Natural killer cell (primary cell): ENCODE measurements around the gene TMEM106A. TPM values are rescaled to one million over a fixed set of nuclear protein-coding genes. Genes with fewer than 3 reads are reported as not detected.

ENCODE experiments used
- ATAC-seq, 3 donors: fragments of 150-1000 bp in 2 of 3; fragments of 200-7000 bp in 1 of 3; cut with Tn5 transposase; 1 replicate in 1 of 3; 2 replicates in 2 of 3; pipeline ENCODE4 v1.10.0; 2021; ENCODE audit warnings: mild to moderate bottlenecking in 2 of 3, moderate library complexity in 2 of 3
- DNase-seq, 2 donors: peaks; one replicate each; pipeline versions ENCODE4 v3.0.0 to v3.0.0-alpha.2; 2013 to 2021; ENCODE audit warnings: mixed read lengths in 1 of 2
- H3K27ac ChIP-seq: one replicate; pipeline ENCODE4 v1.5.1; 2013; ENCODE audit warnings: mild to moderate bottlenecking, low read length
- H3K27me3 ChIP-seq: one replicate; pipeline ENCODE4 v1.6.1; 2013; ENCODE audit warnings: low read length; ENCODE audit not compliant: control insufficient read depth, insufficient read depth
- H3K36me3 ChIP-seq: one replicate; pipeline ENCODE4 v1.6.1; 2013; ENCODE audit warnings: low read length; ENCODE audit not compliant: control insufficient read depth, insufficient read depth
- H3K4me1 ChIP-seq: one replicate; pipeline ENCODE4 v1.6.1; 2013; ENCODE audit warnings: low read length; ENCODE audit not compliant: control insufficient read depth, insufficient read depth
- H3K4me3 ChIP-seq: one replicate; pipeline ENCODE4 v1.5.1; 2013; ENCODE audit warnings: low read length
- H3K9me3 ChIP-seq: one replicate; pipeline ENCODE4 v1.6.1; 2013; ENCODE audit warnings: low read length; ENCODE audit not compliant: control insufficient read depth, insufficient read depth
- H3K27ac Mint-ChIP-seq, 2 donors: one replicate each; pipeline ENCODE4 v1.8.0; 2022; ENCODE audit warnings: mild to moderate bottlenecking in 2 of 2, mixed read lengths in 2 of 2, moderate library complexity in 1 of 2
- H3K27me3 Mint-ChIP-seq, 2 donors: one replicate each; pipeline ENCODE4 v1.8.0; 2022; ENCODE audit warnings: low read depth in 2 of 2, mixed read lengths in 2 of 2
- H3K36me3 Mint-ChIP-seq: one replicate; pipeline ENCODE4 v1.8.0; 2022; ENCODE audit warnings: mixed read lengths
- H3K4me1 Mint-ChIP-seq, 2 donors: one replicate each; pipeline ENCODE4 v1.8.0; 2022; ENCODE audit warnings: mixed read lengths in 2 of 2
- H3K4me3 Mint-ChIP-seq: one replicate; pipeline ENCODE4 v1.8.0; 2022; ENCODE audit warnings: mild to moderate bottlenecking, moderate library complexity, mixed read lengths
- H3K9me3 Mint-ChIP-seq, 2 donors: one replicate each; pipeline ENCODE4 v1.8.0; 2022; ENCODE audit warnings: mixed read lengths in 2 of 2
- WGBS: methylation state at CpG from one replicate; pipeline ENCODE4 v1.1.7; 2013; ENCODE audit warnings: missing lambda C conversion rate; ENCODE audit not compliant: insufficient coverage; 5-methylcytosine and 5-hydroxymethylcytosine counted together
- intact Hi-C: fragments of 100-400 bp; cut with micrococcal nuclease; formaldehyde crosslinking; loops from one replicate; pipeline ENCODE4 v1.14.2; 2022
- total RNA-seq, 4 donors: library from RNA; stranded (reverse); fragments of 120-200 nt in 1 of 4; gene quantifications; one replicate each; pipeline versions ENCODE4 v1.2.3 to v1.2.4, GENCODE V29; 2013 to 2022
- TF ChIP-seq, protein P1 (sequence below): fragments of 200-600 bp; IDR thresholded peaks from one replicate; pipeline ENCODE4 v1.8.0; 2022; ENCODE audit warnings: antibody characterized with exemption

TMEM106A gene
- total RNA-seq, 3 donors from 2014 or later (not counting 1 experiment from before 2014, with no cell fraction given): 22.0 to 27.4 (median 22.4) TPM

- no peak overlapping the region for H3K4me3 ChIP-seq
- no peaks in the 10 kb centered on the region for H3K27me3 Mint-ChIP-seq
- no peak for ATAC-seq
- no peaks in the 10 kb centered on the region for H3K9me3 Mint-ChIP-seq
- H3K27me3 ChIP-seq: no peaks in the 10 kb centered on the region
- H3K4me1 Mint-ChIP-seq: peaks cover 7 to 30% of the 10 kb centered on the region in 2 donors
- H3K27ac ChIP-seq: no peak overlapping the region
- WGBS: 93% methylated on average over 5 of the region's 8 CpGs
- no peak overlapping the region for H3K4me3 Mint-ChIP-seq
- peaks cover 23% of the 10 kb centered on the region for H3K36me3 ChIP-seq
- no peaks in the 10 kb centered on the region for H3K36me3 Mint-ChIP-seq
- peaks cover 9% of the 10 kb centered on the region for H3K4me1 ChIP-seq
- TF ChIP-seq, protein P1, sequence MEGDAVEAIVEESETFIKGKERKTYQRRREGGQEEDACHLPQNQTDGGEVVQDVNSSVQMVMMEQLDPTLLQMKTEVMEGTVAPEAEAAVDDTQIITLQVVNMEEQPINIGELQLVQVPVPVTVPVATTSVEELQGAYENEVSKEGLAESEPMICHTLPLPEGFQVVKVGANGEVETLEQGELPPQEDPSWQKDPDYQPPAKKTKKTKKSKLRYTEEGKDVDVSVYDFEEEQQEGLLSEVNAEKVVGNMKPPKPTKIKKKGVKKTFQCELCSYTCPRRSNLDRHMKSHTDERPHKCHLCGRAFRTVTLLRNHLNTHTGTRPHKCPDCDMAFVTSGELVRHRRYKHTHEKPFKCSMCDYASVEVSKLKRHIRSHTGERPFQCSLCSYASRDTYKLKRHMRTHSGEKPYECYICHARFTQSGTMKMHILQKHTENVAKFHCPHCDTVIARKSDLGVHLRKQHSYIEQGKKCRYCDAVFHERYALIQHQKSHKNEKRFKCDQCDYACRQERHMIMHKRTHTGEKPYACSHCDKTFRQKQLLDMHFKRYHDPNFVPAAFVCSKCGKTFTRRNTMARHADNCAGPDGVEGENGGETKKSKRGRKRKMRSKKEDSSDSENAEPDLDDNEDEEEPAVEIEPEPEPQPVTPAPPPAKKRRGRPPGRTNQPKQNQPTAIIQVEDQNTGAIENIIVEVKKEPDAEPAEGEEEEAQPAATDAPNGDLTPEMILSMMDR: no peak
- no peak for DNase-seq
- intact Hi-C loops: no loop called here
- no peaks in the 10 kb centered on the region for H3K9me3 ChIP-seq
- H3K27ac Mint-ChIP-seq: peak overlapping the region in 1 of 2 donors; percentile 61
Observed at GRCh38 chr17:43219746-43220380, 8.2 kb downstream of the TMEM106A start.

GRCh38 chr17:43220511-43221125 is 8.9 kb downstream of the TMEM106A start:
- Histone ChIP-seq H3K9me3 (no peaks in the 10 kb centered on the region), H3K27ac (no peak overlapping the region), H3K4me1 (peaks cover 12% of the 10 kb centered on the region), H3K4me3 (no peak overlapping the region), H3K36me3 (peaks cover 20% of the 10 kb centered on the region), H3K27me3 (no peaks in the 10 kb centered on the region)
- Mint-ChIP-seq H3K9me3 (no peaks in the 10 kb centered on the region), H3K4me3 (no peak overlapping the region), H3K27ac (no peak overlapping the region), H3K4me1 (peaks cover 7 to 29% of the 10 kb centered on the region in 2 donors), H3K27me3 (no peaks in the 10 kb centered on the region), H3K36me3 (no peaks in the 10 kb centered on the region)
- WGBS: 90% methylated on average over 8 of the region's 9 CpGs
- TF ChIP-seq, protein P1: no peak
- peak in 1 of 2 donors; percentile 2 for DNase-seq
- intact Hi-C loops: no loop called here
- no peak for ATAC-seq

DNA sequence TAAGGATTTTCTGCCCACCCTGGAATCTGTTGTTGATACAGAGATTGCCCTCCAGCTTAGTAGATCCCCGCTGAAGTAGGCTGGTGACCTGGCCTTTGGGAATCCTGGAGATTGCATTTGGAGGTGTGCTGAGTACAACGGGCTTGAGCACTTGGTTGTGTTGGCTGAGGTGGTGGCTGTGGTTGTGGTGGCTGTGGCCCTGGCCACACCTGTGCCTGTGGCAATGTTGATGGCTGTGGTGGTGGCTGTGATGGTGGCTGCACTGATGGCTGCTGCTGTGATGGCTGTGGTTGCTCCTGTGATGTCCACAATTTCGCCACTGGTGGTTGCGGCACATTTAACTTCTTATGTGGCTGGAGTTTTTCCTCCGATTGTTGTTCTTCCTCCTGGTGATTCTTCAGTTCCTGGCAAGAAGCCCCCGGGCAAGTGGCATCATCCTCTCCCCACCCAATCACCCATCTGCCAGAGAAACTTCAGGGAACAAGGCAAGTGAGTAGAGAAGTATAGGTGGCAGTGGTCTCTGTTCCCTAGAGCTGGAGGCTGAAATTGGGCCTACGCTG is 12.6 kb downstream of the TMEM106A start:
- no peaks in the 10 kb centered on the region for H3K27me3 ChIP-seq
- no peaks in the 10 kb centered on the region for H3K27me3 Mint-ChIP-seq
- H3K36me3 Mint-ChIP-seq: no peaks in the 10 kb centered on the region
- H3K27ac Mint-ChIP-seq: peak overlapping the region; percentile 41 to 83
- H3K4me3 Mint-ChIP-seq: peak overlapping the region; percentile 9
- ATAC-seq (no peak), DNase-seq (peak in 1 of 2 donors; percentile 12)
- H3K9me3 Mint-ChIP-seq: no peaks in the 10 kb centered on the region
- H3K4me1 Mint-ChIP-seq: peaks cover 7 to 21% of the 10 kb centered on the region in 2 donors
- H3K9me3 ChIP-seq: no peaks in the 10 kb centered on the region
- TF ChIP-seq, protein P1: no peak
- peaks cover under 1% of the 10 kb centered on the region for H3K36me3 ChIP-seq
- intact Hi-C loops: no loop called here
- H3K4me3 ChIP-seq: no peak overlapping the region
- WGBS: 59% methylated on average over 6 of the region's 7 CpGs
- no peak overlapping the region for H3K27ac ChIP-seq
- peaks cover 12% of the 10 kb centered on the region for H3K4me1 ChIP-seq
